NT2/D1 (cell line): ENCODE data around the gene LAMP1.

Source experiments
- SUZ12 ChIP-seq: IDR thresholded peaks from 2 replicates; pipeline ENCODE4 v1.6.1; 2011; ENCODE audit not compliant: insufficient read length, insufficient read depth; ENCODE audit errors: extremely low read depth
- YY1 ChIP-seq: IDR thresholded peaks from 2 replicates; pipeline ENCODE4 v1.6.1; 2011; ENCODE audit not compliant: insufficient read length, insufficient read depth

DNA sequence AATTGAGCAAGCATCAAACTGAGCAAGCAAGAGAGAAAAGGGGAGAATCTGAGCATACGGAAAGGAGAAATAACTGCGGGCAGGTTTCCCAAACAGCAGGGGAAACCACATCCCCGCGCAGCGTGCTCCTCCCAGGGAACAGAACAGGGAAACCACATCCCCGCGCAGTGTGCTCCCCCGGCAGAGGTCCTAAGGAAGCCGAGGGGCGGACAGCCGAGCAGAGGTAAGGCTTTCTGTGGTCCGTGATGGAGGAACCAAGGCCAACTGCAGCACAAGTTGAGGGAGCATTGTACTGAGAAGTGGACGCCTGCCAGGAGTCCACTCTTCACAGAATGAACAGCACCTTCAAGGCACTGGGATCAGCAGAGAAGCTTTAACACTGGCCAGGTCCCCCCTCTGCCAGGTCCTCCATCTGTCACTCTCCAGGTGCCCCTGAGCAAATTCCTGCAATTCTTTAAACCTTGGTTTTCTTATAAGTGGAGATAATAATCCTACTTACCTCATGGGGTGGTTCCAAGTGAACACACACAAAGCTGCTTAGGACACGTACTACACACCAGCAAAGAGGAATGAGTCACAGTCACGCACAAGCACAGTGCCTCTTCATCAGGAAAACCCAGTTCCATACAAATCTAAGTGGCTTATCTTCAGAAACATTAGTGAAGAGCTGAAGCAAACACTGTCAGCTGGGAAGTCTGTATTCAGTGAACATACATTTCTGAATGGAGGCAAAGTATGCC, 23.0 kb upstream of the LAMP1 start:
- TF ChIP-seq SUZ12 = no peak
- no peak for TF ChIP-seq YY1
